ENCODE results near the gene CDADC1. TPM values are rescaled to one million over a fixed set of nuclear protein-coding genes. Genes with fewer than 3 reads are reported as not detected.

CDADC1 gene
- total RNA-seq, 1 donor from 2014 or later = 1.7 TPM

DNA sequence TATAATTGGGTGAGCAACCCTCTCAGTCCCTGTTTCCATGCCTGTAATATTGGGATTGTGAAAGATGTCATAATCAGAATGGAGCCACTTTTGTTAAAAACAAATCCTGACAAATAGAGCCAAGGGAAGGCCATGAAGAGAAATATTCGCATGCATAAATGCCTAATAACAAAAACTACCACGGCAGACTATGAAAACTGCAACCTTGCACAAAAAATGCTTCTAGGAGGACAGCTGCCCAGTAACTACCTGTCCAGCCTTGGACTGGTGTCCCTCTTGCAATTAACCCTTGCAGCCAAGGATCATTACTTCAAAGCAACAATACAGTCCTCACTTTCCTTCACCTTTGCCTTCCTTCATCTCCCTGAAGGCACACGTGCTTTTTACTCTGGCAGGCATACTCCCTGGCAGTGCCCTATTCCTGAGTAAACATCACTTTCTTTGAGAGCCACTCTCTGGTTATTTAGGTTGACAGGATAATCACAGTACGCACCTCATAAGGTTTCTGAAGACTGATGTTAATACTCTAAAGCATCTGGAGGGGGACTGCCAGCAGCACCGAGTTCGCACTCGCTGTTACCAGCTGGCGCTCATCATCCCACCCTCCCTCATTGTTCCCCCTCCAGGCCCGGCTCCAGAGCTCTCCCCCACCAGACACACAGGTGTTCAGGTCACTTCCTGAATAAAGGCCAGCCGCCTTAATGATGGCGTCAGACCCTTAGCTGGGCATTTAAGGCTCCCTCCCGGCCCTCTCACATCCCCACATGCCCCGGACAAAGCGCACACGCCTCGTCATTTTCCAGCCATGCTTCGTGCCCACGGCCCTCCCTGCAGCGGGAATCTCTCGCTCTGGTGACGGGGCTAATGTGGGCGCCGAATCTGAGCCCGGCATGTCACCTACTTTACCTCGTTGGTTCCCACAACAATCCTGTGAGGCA, 57.3 kb downstream of the CDADC1 start:
- H3K36me3 Mint-ChIP-seq = no peaks in the 10 kb centered on the region
- Histone ChIP-seq H3K4me1 (no peaks in the 10 kb centered on the region), H2AFZ (replicated peaks) (no peak overlapping the region), H3K4me2 (no peak overlapping the region), H3K36me3 (no peaks in the 10 kb centered on the region), H3K4me3 (no peak overlapping the region), H3K27ac (no peak overlapping the region), H3K79me2 (ENCODE audit: low read depth) (no peaks in the 10 kb centered on the region), H3K9me3 (ENCODE audit: low read depth) (no peaks in the 10 kb centered on the region), H3F3A (ENCODE audit: low read depth) (no peaks in the 10 kb centered on the region), H3K9ac (no peak overlapping the region), H4K20me1 (ENCODE audit: low read depth) (no peaks in the 10 kb centered on the region), H3K27me3 (no peaks in the 10 kb centered on the region)
- H3K4me3 Mint-ChIP-seq = no peak overlapping the region
- DNase-seq (ENCODE audit: low spot score) = no peak
- H3K4me1 Mint-ChIP-seq = peaks cover 36% of the 10 kb centered on the region
- peaks cover 8% of the 10 kb centered on the region for H3K27me3 Mint-ChIP-seq (ENCODE audit: insufficient read depth, low read depth)
- TF ChIP-seq EZH2phosphoT487 (IDR thresholded peaks at IDR 0.05) = no peak
- TF ChIP-seq EZH2 (IDR thresholded peaks at IDR 0.05) = no peak
- TF ChIP-seq, protein P1, sequence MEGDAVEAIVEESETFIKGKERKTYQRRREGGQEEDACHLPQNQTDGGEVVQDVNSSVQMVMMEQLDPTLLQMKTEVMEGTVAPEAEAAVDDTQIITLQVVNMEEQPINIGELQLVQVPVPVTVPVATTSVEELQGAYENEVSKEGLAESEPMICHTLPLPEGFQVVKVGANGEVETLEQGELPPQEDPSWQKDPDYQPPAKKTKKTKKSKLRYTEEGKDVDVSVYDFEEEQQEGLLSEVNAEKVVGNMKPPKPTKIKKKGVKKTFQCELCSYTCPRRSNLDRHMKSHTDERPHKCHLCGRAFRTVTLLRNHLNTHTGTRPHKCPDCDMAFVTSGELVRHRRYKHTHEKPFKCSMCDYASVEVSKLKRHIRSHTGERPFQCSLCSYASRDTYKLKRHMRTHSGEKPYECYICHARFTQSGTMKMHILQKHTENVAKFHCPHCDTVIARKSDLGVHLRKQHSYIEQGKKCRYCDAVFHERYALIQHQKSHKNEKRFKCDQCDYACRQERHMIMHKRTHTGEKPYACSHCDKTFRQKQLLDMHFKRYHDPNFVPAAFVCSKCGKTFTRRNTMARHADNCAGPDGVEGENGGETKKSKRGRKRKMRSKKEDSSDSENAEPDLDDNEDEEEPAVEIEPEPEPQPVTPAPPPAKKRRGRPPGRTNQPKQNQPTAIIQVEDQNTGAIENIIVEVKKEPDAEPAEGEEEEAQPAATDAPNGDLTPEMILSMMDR (IDR thresholded peaks at IDR 0.05) = no peak
- H3K9me3 Mint-ChIP-seq = no peaks in the 10 kb centered on the region
- no peak overlapping the region for H3K27ac Mint-ChIP-seq

DNA sequence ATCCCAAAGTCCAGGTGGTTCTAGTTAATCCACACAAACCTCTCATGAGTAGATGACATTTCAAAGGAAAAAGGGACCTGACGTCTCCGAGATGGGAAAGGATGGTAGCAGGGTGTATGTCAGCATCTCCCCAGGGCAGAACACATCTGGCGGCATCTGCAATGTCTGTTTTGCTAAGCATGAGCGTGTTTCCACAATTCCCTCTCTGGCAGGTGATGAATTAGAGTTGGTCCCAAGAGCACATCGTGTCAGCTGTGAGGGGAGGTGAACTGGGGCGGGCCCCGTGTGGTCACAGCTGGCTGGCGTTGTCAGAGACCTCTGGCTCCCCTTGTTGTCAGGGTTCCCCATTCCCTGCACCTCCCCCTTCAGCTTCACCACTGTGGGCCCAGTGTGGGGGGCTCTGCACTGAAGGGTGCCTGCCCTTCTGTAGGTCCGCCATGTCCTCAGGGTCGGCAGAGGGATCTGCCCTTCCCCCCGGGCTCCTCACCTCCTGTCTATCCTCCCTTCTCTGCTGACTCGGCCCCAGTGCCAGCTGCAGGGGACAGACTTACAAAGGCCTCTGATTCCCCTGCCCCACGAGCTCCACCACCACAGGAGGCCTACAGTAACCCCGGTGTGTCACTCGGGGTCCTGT, 58.2 kb downstream of the CDADC1 start:
- peaks cover 8% of the 10 kb centered on the region for H3K27me3 Mint-ChIP-seq (ENCODE audit: insufficient read depth, low read depth)
- H3K9me3 Mint-ChIP-seq = no peaks in the 10 kb centered on the region
- H3K27me3 ChIP-seq = no peaks in the 10 kb centered on the region
- TF ChIP-seq, protein P1 (IDR thresholded peaks at IDR 0.05) = no peak
- no peak for TF ChIP-seq EZH2phosphoT487 (IDR thresholded peaks at IDR 0.05)
- TF ChIP-seq EZH2 (IDR thresholded peaks at IDR 0.05) = no peak
- H3K4me3 Mint-ChIP-seq = no peak overlapping the region
- no peak overlapping the region for H3K9ac ChIP-seq
- no peaks in the 10 kb centered on the region for H3K9me3 ChIP-seq (ENCODE audit: low read depth)
- H3K27ac ChIP-seq = no peak overlapping the region
- no peaks in the 10 kb centered on the region for H3K36me3 Mint-ChIP-seq
- peak overlapping the region; percentile 44 for H3K27ac Mint-ChIP-seq
- no peaks in the 10 kb centered on the region for H3K36me3 ChIP-seq
- H4K20me1 ChIP-seq (ENCODE audit: low read depth) = no peaks in the 10 kb centered on the region
- no peaks in the 10 kb centered on the region for H3F3A ChIP-seq (ENCODE audit: low read depth)
- H3K79me2 ChIP-seq (ENCODE audit: low read depth) = no peaks in the 10 kb centered on the region
- H3K4me1 Mint-ChIP-seq = peaks cover 34% of the 10 kb centered on the region
- H3K4me2 ChIP-seq = no peak overlapping the region
- no peak overlapping the region for H2AFZ ChIP-seq (replicated peaks)
- no peak for DNase-seq (ENCODE audit: low spot score)
- H3K4me3 ChIP-seq = no peak overlapping the region
- H3K4me1 ChIP-seq = no peaks in the 10 kb centered on the region

DNA sequence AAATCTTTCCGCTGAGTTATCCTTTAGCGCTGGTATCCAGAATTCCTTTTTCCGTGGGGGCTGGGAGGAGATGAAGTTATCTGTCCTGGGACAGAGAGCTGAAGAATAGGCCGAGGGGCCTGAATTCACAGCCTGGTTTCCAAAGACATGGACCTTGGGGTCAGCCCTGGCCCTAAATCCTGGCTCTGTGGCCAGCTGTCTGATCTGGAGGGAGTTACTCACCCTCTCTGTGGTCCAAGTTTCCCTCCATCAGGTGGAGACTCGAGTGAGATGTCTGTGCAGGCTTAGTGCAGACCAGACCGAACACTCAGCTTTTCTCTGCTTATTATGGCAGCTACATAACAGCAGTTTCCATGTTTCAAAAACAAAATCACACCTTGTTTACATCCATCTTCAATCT, 59.6 kb downstream of the CDADC1 start:
- H3K9me3 ChIP-seq (ENCODE audit: low read depth) = no peaks in the 10 kb centered on the region
- no peak overlapping the region for H3K4me3 ChIP-seq
- H3K27me3 ChIP-seq = no peaks in the 10 kb centered on the region
- H3K36me3 Mint-ChIP-seq = no peaks in the 10 kb centered on the region
- H2AFZ ChIP-seq (replicated peaks) = no peak overlapping the region
- no peaks in the 10 kb centered on the region for H3K9me3 Mint-ChIP-seq
- no peak overlapping the region for H3K9ac ChIP-seq
- H3K4me1 ChIP-seq = no peaks in the 10 kb centered on the region
- peaks cover 25% of the 10 kb centered on the region for H3K4me1 Mint-ChIP-seq
- no peak overlapping the region for H3K27ac ChIP-seq
- no peak overlapping the region for H3K4me3 Mint-ChIP-seq
- H3F3A ChIP-seq (ENCODE audit: low read depth) = no peaks in the 10 kb centered on the region
- DNase-seq (ENCODE audit: low spot score) = no peak
- no peaks in the 10 kb centered on the region for H3K36me3 ChIP-seq
- H4K20me1 ChIP-seq (ENCODE audit: low read depth) = no peaks in the 10 kb centered on the region
- peaks cover 6% of the 10 kb centered on the region for H3K27me3 Mint-ChIP-seq (ENCODE audit: insufficient read depth, low read depth)
- no peak overlapping the region for H3K4me2 ChIP-seq
- TF ChIP-seq EZH2phosphoT487 (IDR thresholded peaks at IDR 0.05) (no peak), EZH2 (IDR thresholded peaks at IDR 0.05) (no peak)
- H3K27ac Mint-ChIP-seq = no peak overlapping the region
- H3K79me2 ChIP-seq (ENCODE audit: low read depth) = no peaks in the 10 kb centered on the region

Measured in neural progenitor cell (in vitro differentiated cells).